ENCODE results near the gene BAIAP3. TPM values are rescaled to one million over a fixed set of nuclear protein-coding genes. Genes with fewer than 3 reads are reported as not detected.

The BAIAP3 gene
- total and polyA plus RNA-seq, 4 donors: 4.5 to 46.6 (median 11.9) TPM

GRCh38 chr16:1380195-1380594, 46.8 kb downstream of the BAIAP3 start:
- Histone ChIP-seq H3K36me3 (ENCODE audit: control insufficient read depth in 4 of 4, insufficient read depth in 4 of 4, low read length in 4 of 4) (peaks cover 4 to 31% (median 11%) of the 10 kb centered on the region in 4 donors), H3K27me3 (ENCODE audit: control insufficient read depth in 3 of 3, insufficient read depth in 3 of 3, low read length in 2 of 3) (peaks cover 0 to 4% (median 0%) of the 10 kb centered on the region in 3 donors), H3K4me3 (no peak overlapping the region), H3K4me1 (ENCODE audit: control insufficient read depth in 5 of 5, insufficient read depth in 5 of 5, low read length in 5 of 5) (peaks cover 0 to 6% (median 0%) of the 10 kb centered on the region in 5 donors), H3K9me3 (ENCODE audit: control insufficient read depth in 4 of 4, insufficient read depth in 3 of 4, low read length in 3 of 4) (peaks cover 0 to 2% (median 0%) of the 10 kb centered on the region in 4 donors), H3K27ac (ENCODE audit: low read depth in 1 of 2, low read length in 1 of 2) (no peak overlapping the region), H3K9ac (ENCODE audit: insufficient read depth in 1 of 2, low read length in 2 of 2) (no peak overlapping the region)
- WGBS, 2 donors: 88 to 91% methylated on average over 10 of the region's 10 CpGs
- no peak for DNase-seq
- TF ChIP-seq CTCF (IDR thresholded peaks at IDR 0.05; ENCODE audit: control extremely low read depth, extremely low read depth): no peak
- ATAC-seq (ENCODE audit: insufficient read depth, low FRiP score): no peak

- peaks cover 0 to 6% (median 0%) of the 10 kb centered on the region in 5 donors for H3K4me1 ChIP-seq (ENCODE audit: control insufficient read depth in 5 of 5, insufficient read depth in 5 of 5, low read length in 5 of 5)
- ATAC-seq (ENCODE audit: insufficient read depth, low FRiP score) (no peak), DNase-seq (no peak)
- no peak overlapping the region for H3K4me3 ChIP-seq
- WGBS, 2 donors: 89 to 93% methylated on average over 9 of the region's 9 CpGs
- no peak overlapping the region for H3K9ac ChIP-seq (ENCODE audit: insufficient read depth in 1 of 2, low read length in 2 of 2)
- peaks cover 0 to 4% (median 0%) of the 10 kb centered on the region in 3 donors for H3K27me3 ChIP-seq (ENCODE audit: control insufficient read depth in 3 of 3, insufficient read depth in 3 of 3, low read length in 2 of 3)
- H3K9me3 ChIP-seq (ENCODE audit: control insufficient read depth in 4 of 4, insufficient read depth in 3 of 4, low read length in 3 of 4): peaks cover 0 to 2% (median 0%) of the 10 kb centered on the region in 4 donors
- H3K27ac ChIP-seq (ENCODE audit: low read depth in 1 of 2, low read length in 1 of 2): no peak overlapping the region
- peaks cover 4 to 28% (median 10%) of the 10 kb centered on the region in 4 donors for H3K36me3 ChIP-seq (ENCODE audit: control insufficient read depth in 4 of 4, insufficient read depth in 4 of 4, low read length in 4 of 4)
- no peak for TF ChIP-seq CTCF (IDR thresholded peaks at IDR 0.05; ENCODE audit: control extremely low read depth, extremely low read depth)
Measured at GRCh38 chr16:1381612-1382406, 48.4 kb downstream of the BAIAP3 start.

- DNase-seq: no peak
- WGBS, 2 donors: 92 to 97% methylated on average over 17 to 18 of the region's 18 CpGs
- H3K27me3 ChIP-seq (ENCODE audit: control insufficient read depth in 3 of 3, insufficient read depth in 3 of 3, low read length in 2 of 3): peaks cover 0 to 4% (median 0%) of the 10 kb centered on the region in 3 donors
- ATAC-seq (ENCODE audit: insufficient read depth, low FRiP score): no peak
- no peak overlapping the region for H3K9ac ChIP-seq (ENCODE audit: insufficient read depth in 1 of 2, low read length in 2 of 2)
- H3K4me1 ChIP-seq (ENCODE audit: control insufficient read depth in 5 of 5, insufficient read depth in 5 of 5, low read length in 5 of 5): peaks cover 0 to 4% (median 0%) of the 10 kb centered on the region in 5 donors
- TF ChIP-seq CTCF (IDR thresholded peaks at IDR 0.05; ENCODE audit: control extremely low read depth, extremely low read depth): no peak
- H3K27ac ChIP-seq (ENCODE audit: low read depth in 1 of 2, low read length in 1 of 2): no peak overlapping the region
- H3K9me3 ChIP-seq (ENCODE audit: control insufficient read depth in 4 of 4, insufficient read depth in 3 of 4, low read length in 3 of 4): peaks cover 0 to 2% (median 0%) of the 10 kb centered on the region in 4 donors
- no peak overlapping the region for H3K4me3 ChIP-seq
- H3K36me3 ChIP-seq (ENCODE audit: control insufficient read depth in 4 of 4, insufficient read depth in 4 of 4, low read length in 4 of 4): peaks cover 4 to 37% (median 13%) of the 10 kb centered on the region in 4 donors
Measured at GRCh38 chr16:1383556-1383955, 50.1 kb downstream of the BAIAP3 start.
